ENCODE measurements around the gene CLTB.

CLTB gene

DNA sequence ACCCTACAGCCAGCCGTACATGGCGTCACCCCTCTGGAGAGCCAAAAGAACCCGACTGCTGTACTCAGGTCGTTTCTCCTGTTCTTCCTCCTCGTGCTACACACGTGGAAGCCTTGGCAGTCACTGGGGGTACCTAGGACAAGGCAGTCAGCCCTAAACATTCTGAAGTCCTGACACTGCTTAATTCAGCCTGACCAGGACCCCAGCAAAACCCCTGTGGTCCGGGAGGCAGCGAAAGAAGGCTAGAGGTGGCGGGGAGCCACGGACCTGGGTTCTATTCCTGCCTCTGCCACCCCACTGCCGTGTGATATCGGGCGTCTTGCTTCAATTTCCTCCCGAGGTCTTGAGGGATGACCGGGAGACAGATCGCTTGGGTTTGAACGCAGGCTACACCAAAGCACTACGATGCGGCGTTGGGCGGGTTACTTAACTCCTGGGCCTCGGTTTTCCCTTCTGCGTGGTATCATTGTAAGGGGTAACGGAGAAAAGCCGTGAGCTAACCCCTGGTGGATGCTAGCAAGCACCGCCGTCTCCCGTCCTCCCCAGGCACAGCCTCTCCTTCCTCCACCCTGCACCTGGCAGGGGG is 51.5 kb downstream of the CLTB start:
- Histone ChIP-seq H3K4me3 (ENCODE audit: low read length) (peak overlapping the region; percentile 59), H3K4me1 (ENCODE audit: control insufficient read depth, insufficient read depth, low read length) (peaks cover 11% of the 10 kb centered on the region), H3K27me3 (ENCODE audit: control insufficient read depth, insufficient read depth, low read length) (peaks cover 3% of the 10 kb centered on the region), H3K27ac (ENCODE audit: low read depth, low read length) (peak overlapping the region; percentile 87), H3K36me3 (ENCODE audit: control insufficient read depth, insufficient read depth, low read length) (no peaks in the 10 kb centered on the region), H3K9ac (ENCODE audit: low read length) (peak overlapping the region; percentile 6)

DNA sequence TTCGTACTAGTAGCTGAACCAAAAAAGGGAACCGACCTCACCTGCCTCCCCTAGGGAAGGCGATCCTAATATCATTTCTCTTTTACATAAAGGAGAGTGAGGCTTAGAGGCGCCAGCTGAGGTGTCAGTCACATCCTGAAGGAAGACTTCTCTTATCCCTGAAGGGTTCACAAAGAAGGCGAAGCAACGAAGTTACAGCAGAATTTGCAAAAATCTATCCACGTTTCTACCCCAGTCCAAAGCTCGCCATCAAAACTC is 54.2 kb downstream of the CLTB start:
- Histone ChIP-seq H3K9ac (ENCODE audit: low read length) (no peak overlapping the region), H3K36me3 (ENCODE audit: control insufficient read depth, insufficient read depth, low read length) (no peaks in the 10 kb centered on the region)

DNA sequence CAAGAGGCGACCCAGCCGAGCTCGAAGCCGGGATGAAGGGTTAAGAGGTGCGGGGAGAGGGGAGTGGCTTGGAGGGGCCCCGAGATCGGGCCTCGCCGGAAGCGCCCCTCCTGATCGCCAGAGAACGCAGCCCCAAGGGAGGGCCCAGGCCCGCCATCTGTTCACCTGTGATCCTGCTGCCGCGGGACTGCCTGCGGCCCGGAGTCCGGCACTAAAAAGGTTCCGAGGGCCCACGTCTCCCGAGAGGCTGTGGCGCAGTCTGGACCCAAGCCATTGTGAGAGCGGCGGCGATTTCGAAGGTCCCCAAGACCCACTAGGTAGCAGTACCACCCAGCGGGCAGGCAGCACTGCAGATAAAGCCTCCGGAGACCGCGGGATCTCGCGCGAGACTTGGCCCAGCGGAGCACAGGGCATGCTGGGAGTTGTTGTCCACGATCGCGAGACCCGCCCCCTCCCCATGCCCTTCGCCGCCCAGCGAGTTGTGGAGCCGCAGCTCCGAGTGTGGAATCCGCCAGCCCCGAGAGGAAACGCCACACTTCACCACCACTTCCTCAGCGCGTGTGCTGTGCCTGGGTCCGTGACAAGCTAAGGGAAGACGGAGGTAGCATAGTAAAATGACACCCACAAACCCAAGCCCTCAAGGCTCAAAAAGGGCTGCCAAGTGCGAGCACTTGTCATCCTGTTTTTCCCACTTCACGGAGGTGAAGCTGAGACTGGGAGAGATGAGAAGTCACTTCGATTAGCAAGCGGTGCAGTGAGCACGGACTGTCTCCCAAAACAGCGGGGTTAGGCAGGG is 54.7 kb downstream of the CLTB start, which contains the start of gene KIAA1191:
Gene KIAA1191, minus strand, starts transcription at position 328 of the 796 bp plus-strand sequence. CDS start 2,256 bp downstream, outside the sequence.
- H3K36me3 ChIP-seq (ENCODE audit: control insufficient read depth, insufficient read depth, low read length) = no peaks in the 10 kb centered on the region
- peak within 1 kb of the TSS; percentile 91 for H3K4me3 ChIP-seq (ENCODE audit: low read length)
- H3K27ac ChIP-seq (ENCODE audit: low read depth, low read length) = peak within 1 kb of the TSS; percentile 77
- peak within 1 kb of the TSS; percentile 95 for H3K9ac ChIP-seq (ENCODE audit: low read length)
- peaks cover 10% of the 10 kb centered on the region for H3K4me1 ChIP-seq (ENCODE audit: control insufficient read depth, insufficient read depth, low read length)
- H3K27me3 ChIP-seq (ENCODE audit: control insufficient read depth, insufficient read depth, low read length) = peaks cover 3% of the 10 kb centered on the region

More for the DNA sequence above, 54.2 kb downstream of the CLTB start:
- peak overlapping the region; percentile 91 for H3K4me3 ChIP-seq (ENCODE audit: low read length)
- peaks cover 3% of the 10 kb centered on the region for H3K27me3 ChIP-seq (ENCODE audit: control insufficient read depth, insufficient read depth, low read length)
- peak overlapping the region; percentile 16 for H3K27ac ChIP-seq (ENCODE audit: low read depth, low read length)
- peaks cover 11% of the 10 kb centered on the region for H3K4me1 ChIP-seq (ENCODE audit: control insufficient read depth, insufficient read depth, low read length)

DNA sequence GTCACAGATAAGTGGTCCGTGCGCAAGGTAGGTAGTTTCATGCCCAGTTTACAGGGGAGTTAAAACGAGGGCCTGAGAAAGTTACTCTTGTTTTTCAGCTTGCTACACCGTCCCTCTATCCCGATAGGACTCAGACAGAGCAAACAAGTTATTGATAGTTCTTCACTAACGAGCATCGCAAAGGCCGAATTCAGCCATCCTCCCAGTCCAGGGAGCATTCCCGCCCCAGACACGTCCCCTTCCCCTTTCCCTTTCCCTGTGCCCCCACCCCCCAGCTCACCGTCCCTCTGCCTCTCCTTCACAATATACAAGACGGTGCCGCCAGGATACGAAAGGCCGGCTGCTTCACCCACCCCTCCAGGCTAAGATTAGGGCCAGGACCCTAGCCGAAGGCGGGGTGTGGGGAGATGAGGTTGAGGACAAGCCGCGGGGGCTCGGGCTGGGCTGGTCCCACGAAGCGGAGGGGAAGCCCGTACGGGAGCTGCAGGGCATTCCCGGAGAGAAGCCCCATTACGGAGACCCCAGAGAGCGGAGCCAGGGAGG is 55.4 kb downstream of the CLTB start:
- H3K27me3 ChIP-seq (ENCODE audit: control insufficient read depth, insufficient read depth, low read length) = no peaks in the 10 kb centered on the region
- no peaks in the 10 kb centered on the region for H3K36me3 ChIP-seq (ENCODE audit: control insufficient read depth, insufficient read depth, low read length)
- H3K4me3 ChIP-seq (ENCODE audit: low read length) = peak overlapping the region; percentile 91
- H3K9ac ChIP-seq (ENCODE audit: low read length) = peak overlapping the region; percentile 95
- H3K4me1 ChIP-seq (ENCODE audit: control insufficient read depth, insufficient read depth, low read length) = peaks cover 6% of the 10 kb centered on the region
- peak overlapping the region; percentile 77 for H3K27ac ChIP-seq (ENCODE audit: low read depth, low read length)

DNA sequence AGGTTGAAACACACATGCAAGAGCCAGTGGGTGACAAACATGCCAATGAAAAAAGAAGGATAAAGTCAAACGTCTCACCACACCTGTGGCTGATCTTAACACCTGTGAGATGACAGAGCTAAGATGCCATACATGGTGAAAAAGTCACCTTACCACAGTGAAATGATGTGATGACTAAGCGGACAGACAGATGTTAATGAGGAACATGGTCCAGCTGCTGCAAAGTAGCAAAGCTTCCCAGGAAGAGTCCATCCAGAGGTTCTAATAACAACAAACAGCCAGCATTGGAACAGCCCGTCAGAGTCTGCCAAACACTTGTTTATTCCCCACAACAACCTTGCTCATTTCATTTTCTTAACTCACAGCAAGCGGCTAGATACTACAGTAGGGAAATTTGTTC is 56.7 kb downstream of the CLTB start:
- no peak overlapping the region for H3K4me3 ChIP-seq (ENCODE audit: low read length)

DNA sequence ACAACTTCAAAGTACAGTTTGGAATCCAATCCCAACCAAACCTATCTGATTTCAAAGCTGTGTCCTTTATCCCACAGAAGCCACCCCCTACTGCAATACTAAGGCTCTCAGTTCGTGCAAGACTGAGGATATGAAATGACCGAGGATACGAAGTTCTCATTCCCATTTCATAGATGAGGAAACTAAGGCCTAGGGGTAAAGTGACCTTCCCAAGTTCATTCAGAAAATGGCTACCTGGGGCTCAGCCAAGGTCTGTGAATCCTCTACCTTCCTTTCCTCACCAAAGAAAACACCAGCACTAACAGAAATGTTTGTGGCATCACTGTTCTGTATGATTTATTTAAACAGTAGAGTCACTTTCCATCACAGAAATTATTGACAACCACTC is 60.2 kb downstream of the CLTB start:
- peaks cover 18% of the 10 kb centered on the region for H3K36me3 ChIP-seq (ENCODE audit: control insufficient read depth, insufficient read depth, low read length)
- H3K4me3 ChIP-seq (ENCODE audit: low read length) = no peak overlapping the region
- peaks cover 2% of the 10 kb centered on the region for H3K4me1 ChIP-seq (ENCODE audit: control insufficient read depth, insufficient read depth, low read length)
- no peak overlapping the region for H3K27ac ChIP-seq (ENCODE audit: low read depth, low read length)
- H3K27me3 ChIP-seq (ENCODE audit: control insufficient read depth, insufficient read depth, low read length) = no peaks in the 10 kb centered on the region
- no peak overlapping the region for H3K9ac ChIP-seq (ENCODE audit: low read length)

More for the DNA sequence above, 56.7 kb downstream of the CLTB start:
- Histone ChIP-seq H3K27me3 (ENCODE audit: control insufficient read depth, insufficient read depth, low read length) (no peaks in the 10 kb centered on the region), H3K9ac (ENCODE audit: low read length) (no peak overlapping the region), H3K4me1 (ENCODE audit: control insufficient read depth, insufficient read depth, low read length) (peaks cover 6% of the 10 kb centered on the region), H3K36me3 (ENCODE audit: control insufficient read depth, insufficient read depth, low read length) (peaks cover 3% of the 10 kb centered on the region), H3K27ac (ENCODE audit: low read depth, low read length) (no peak overlapping the region)

DNA sequence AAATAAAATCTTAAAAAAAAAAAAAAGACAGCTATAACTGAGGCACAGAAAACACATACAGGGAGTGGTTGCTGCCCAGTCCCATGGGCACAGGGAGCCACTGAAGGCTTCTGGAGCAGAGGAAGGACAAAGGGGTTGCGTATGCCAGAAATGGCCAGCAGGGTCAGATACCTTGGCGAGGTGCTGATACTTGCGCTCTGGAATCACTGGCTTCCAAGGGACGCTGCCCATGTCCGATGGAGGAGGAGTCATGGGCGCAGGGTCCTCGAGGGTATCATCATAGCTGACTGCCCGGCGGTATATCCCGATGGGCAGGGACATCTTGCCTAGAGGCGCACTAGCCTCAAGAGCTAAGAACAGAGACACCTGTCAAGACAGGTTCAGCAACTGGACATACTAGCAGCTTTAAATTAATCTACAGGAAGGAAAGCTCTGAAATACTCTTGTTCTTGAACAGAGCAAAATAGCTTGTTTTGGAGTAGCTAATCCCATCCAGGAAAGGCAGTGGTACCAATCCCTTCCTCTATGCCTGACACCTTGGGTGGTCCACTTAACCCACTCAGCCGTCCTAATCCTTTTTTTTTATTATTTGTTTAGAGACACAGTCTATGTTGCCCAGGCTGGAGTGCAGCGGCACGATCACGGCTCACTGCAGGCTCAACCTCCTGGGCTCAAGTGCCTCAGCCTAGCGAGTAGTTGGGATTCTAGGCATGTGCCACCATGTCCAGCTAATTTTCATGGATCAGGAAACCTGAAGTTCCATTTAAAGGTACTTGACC is 60.8 kb downstream of the CLTB start:
- Histone ChIP-seq H3K4me1 (ENCODE audit: control insufficient read depth, insufficient read depth, low read length) (no peaks in the 10 kb centered on the region), H3K27me3 (ENCODE audit: control insufficient read depth, insufficient read depth, low read length) (no peaks in the 10 kb centered on the region), H3K4me3 (ENCODE audit: low read length) (no peak overlapping the region), H3K9ac (ENCODE audit: low read length) (no peak overlapping the region), H3K36me3 (ENCODE audit: control insufficient read depth, insufficient read depth, low read length) (peaks cover 20% of the 10 kb centered on the region), H3K27ac (ENCODE audit: low read depth, low read length) (no peak overlapping the region)

DNA sequence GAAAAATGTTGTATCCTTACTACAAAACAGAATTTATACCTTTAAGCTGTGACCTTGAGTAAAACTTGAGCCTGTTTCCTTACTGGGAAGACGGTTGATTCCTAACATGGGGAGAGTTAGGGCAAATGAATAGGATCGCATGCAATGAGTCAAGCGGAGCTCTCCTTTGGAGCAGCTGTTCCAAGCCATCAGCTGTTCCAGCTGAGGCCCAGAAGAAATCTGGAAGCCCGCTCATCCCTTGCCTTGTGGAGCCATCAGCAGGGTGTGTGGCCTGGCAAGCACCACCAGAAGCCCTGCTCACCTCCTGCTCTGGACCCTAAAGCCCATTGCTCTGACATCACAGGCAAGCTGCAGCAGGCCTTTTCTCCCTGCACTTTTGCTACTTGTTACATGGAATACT is 62.8 kb downstream of the CLTB start:
- no peaks in the 10 kb centered on the region for H3K27me3 ChIP-seq (ENCODE audit: control insufficient read depth, insufficient read depth, low read length)
- no peaks in the 10 kb centered on the region for H3K4me1 ChIP-seq (ENCODE audit: control insufficient read depth, insufficient read depth, low read length)
- H3K27ac ChIP-seq (ENCODE audit: low read depth, low read length) = no peak overlapping the region
- peaks cover 35% of the 10 kb centered on the region for H3K36me3 ChIP-seq (ENCODE audit: control insufficient read depth, insufficient read depth, low read length)
- no peak overlapping the region for H3K4me3 ChIP-seq (ENCODE audit: low read length)
- no peak overlapping the region for H3K9ac ChIP-seq (ENCODE audit: low read length)

DNA sequence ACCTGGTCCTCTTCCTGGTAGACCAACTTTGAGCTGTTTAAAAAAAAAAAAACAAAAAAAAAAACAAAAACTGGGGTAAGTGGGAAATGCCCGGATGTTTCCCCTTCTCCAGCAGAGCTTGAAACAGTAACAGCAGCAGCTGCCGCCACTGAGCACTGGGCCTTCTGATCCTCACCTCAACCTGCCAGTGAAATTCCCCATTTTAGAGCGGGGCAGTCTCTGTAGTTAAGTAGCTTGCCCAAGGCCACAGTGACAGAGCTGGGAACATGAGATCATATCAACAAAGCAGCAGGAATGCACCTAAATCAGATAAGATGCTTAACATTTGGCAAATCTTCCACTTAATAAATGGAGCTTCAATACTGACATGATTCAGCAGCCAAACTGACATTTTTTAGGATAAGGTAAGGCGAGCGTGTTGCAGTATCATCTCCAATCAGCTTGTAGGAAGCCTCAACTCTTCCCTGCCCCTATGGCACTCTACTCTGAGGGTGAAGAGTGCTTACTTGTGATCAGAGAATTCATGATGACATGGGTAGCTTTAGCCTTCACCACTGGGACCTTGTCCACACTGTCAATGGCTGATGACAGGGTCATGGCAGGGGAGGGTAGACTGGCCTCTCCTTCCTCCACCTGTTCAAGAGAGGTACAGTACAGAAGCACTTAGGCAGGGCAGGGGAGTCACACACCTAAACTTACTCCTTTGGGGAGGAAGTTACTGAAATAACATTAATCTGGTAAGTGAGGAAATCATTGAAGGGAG is 64.0 kb downstream of the CLTB start:
- Histone ChIP-seq H3K36me3 (ENCODE audit: control insufficient read depth, insufficient read depth, low read length) (peaks cover 43% of the 10 kb centered on the region), H3K4me1 (ENCODE audit: control insufficient read depth, insufficient read depth, low read length) (no peaks in the 10 kb centered on the region), H3K4me3 (ENCODE audit: low read length) (no peak overlapping the region), H3K9ac (ENCODE audit: low read length) (no peak overlapping the region), H3K27ac (ENCODE audit: low read depth, low read length) (no peak overlapping the region), H3K27me3 (ENCODE audit: control insufficient read depth, insufficient read depth, low read length) (no peaks in the 10 kb centered on the region)

DNA sequence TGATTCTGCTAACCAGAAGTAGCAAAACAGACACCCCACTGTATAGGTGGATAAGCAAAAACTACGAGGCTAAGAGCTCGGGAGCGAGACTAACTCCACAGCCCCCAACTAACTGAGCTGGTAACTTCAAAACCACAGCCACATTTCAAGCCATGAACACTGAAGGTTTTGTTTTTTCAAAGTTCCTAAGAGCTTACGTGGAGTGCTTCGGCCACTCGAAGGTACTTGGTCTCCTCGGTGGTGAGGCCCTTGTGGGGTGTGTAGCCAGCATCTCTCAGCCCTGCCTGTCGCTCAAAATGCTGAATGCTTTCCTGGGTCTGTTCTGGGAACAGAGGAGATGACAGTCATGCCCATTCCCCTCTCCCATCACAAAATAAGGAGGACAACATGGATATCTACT is 65.9 kb downstream of the CLTB start:
- H3K27ac ChIP-seq (ENCODE audit: low read depth, low read length) = no peak overlapping the region
- no peaks in the 10 kb centered on the region for H3K27me3 ChIP-seq (ENCODE audit: control insufficient read depth, insufficient read depth, low read length)
- no peaks in the 10 kb centered on the region for H3K4me1 ChIP-seq (ENCODE audit: control insufficient read depth, insufficient read depth, low read length)
- H3K9ac ChIP-seq (ENCODE audit: low read length) = no peak overlapping the region
- H3K4me3 ChIP-seq (ENCODE audit: low read length) = no peak overlapping the region
- H3K36me3 ChIP-seq (ENCODE audit: control insufficient read depth, insufficient read depth, low read length) = peaks cover 48% of the 10 kb centered on the region

DNA sequence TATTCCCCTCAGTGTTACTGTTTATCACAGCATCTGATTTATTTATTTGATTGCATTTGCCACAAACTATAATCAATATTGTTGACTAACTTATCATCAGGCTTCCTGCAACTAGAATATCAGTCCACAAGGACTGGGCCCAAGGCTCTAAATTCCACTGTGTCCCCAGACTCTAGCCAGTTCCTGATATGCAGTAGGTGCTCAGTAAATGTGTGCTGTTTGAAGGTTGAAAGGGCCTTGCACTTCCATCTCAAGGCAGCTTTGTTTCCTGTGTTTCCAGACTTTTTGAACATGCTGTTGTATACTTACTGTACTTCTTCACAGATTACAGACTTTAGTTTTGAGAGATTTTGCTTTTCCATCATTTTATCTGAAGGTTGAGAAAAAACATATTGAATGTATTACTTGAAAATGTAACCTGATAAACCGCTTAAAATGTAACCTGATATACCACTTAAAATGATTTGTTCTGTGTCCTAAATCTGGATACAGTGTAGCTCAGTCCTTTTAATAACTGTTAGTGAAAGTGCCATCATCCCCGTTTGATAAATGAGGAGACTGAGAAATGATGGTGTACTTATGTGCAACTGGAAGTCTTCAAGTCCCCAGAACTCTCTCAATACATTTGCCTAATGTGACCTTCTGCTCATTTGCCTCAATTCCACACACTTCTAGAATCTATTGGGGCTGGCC is 73.4 kb downstream of the CLTB start:
- no peak overlapping the region for H3K4me3 ChIP-seq (ENCODE audit: low read length)
- peaks cover 13% of the 10 kb centered on the region for H3K36me3 ChIP-seq (ENCODE audit: control insufficient read depth, insufficient read depth, low read length)
- H3K27me3 ChIP-seq (ENCODE audit: control insufficient read depth, insufficient read depth, low read length) = no peaks in the 10 kb centered on the region
- no peak overlapping the region for H3K9ac ChIP-seq (ENCODE audit: low read length)
- H3K4me1 ChIP-seq (ENCODE audit: control insufficient read depth, insufficient read depth, low read length) = no peaks in the 10 kb centered on the region
- H3K27ac ChIP-seq (ENCODE audit: low read depth, low read length) = no peak overlapping the region

All from rectal smooth muscle tissue (tissue), 1 donor.